Hematopoietic multipotent progenitor cell treated with erythropoietin and hydrocortisone succinate and interleukin-3 and kit ligand, for 17 days (in vitro differentiated cells): Measurements from ENCODE around the gene KHNYN.

Source experiments
- DNase-seq: peaks from one replicate; pipeline ENCODE4 v3.0.0-alpha.2; 2015; ENCODE audit warnings: low spot score

Gene KHNYN

DNA sequence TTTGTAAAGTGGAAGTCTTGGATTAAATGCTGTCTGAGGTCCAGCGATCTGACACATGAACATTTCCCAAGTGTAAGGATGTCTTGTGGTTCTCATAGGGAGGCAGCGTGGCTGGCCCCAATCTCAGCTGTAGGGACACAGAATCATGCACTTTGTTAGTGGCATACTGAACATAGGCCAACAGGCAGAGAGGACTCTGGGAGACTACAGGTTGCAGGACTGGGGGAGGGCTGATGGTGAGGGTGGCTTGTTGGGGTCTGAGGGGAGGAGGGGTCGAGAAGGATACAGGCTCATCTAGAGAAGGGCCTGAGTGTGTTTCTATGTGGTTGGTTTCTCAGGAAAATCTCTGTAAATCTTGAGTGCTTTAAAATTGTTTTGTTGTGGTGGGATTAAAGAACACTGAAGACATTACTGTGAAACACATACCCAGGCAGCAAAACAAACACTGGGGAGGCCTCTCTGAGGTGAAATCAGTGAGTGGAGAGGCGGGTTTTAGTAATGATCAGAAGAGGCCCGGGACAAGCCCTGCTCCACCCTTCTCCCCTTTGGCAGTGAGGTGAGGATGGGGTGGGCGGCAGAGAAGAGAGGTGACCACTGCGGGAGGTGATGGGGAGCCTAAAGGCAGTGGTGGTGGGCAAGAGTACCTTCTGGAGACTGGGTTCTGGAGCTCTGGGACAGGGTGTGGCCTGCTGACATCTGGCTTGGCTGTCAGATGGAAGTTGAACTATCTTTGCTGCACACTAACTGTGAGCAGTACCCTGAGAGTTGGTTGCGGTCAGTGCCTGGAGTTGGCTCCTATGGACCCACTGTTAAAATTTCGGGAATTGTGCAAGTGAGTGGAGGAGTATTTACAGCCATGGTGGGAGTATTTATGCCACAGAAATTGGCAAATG is 27.7 kb upstream of the KHNYN start:
- DNase-seq = no peak

GRCh38 chr14:24403294-24403998 is 26.3 kb upstream of the KHNYN start:
- DNase-seq = no peak

DNA sequence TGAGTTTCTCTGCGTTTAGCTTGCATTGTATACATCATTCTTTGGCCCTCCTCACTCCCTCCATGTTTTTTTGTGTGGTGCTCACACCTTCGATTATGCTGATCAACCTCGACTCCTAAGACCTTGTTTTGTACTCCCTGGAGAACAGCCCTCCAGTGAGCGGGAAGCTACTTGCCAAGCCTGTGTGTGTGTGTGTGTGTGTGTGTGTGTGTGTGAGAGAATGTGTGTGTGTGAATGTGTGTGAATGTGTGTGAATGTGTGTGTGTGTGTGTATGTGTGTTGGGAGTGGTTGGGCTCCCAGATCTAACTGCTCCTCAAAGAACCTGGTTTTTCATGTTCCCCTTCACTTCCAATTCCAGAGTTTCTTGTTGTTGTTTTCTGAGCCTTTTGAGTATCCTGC is 24.9 kb upstream of the KHNYN start:
- no peak for DNase-seq

GRCh38 chr14:24406416-24406815 is 23.3 kb upstream of the KHNYN start:
- DNase-seq = no peak

- no peak for DNase-seq
Measured at GRCh38 chr14:24407608-24408325, 22.0 kb upstream of the KHNYN start.

DNA sequence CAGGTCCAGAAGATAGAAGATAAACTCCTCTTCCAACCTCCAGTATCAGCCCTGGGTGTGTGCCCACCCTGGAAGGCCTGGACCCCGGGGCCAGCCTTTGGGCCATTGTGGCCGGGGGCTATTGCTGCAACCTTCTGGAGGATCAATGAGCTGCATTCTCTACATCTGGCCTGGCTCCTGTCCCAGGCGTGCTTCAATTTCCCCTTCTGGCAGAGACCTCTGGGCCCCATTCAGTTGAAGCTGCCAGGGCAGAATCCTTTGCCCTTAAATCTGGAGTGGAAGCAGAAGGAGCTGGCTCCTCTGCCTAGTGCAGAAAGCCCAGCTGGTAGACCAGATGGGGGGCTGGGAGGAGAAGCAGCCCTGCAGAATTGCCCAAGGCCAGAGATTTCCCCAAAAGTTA is 21.0 kb upstream of the KHNYN start:
- DNase-seq = no peak

- no peak for DNase-seq
Measured at GRCh38 chr14:24409192-24409591, 20.6 kb upstream of the KHNYN start.

DNA sequence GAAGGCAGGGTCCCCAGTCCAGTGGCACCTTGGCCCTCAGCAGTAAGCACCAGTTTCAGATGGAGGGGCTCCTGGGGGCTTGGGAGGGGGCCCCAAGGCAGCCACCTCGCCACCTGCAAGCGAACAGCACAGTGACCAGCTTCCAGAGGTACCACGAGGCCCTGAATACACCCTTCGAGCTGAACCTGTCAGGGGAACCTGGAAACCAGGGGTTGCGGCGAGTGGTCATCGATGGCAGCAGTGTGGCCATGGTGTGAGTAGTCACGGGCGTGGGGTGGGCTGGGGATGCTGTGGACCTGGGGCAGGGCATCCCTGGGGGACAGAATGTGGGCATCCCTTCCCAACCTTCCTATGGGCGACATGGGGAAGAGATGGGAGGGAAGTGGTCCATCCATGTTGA is 19.8 kb upstream of the KHNYN start:
- no peak for DNase-seq

DNA sequence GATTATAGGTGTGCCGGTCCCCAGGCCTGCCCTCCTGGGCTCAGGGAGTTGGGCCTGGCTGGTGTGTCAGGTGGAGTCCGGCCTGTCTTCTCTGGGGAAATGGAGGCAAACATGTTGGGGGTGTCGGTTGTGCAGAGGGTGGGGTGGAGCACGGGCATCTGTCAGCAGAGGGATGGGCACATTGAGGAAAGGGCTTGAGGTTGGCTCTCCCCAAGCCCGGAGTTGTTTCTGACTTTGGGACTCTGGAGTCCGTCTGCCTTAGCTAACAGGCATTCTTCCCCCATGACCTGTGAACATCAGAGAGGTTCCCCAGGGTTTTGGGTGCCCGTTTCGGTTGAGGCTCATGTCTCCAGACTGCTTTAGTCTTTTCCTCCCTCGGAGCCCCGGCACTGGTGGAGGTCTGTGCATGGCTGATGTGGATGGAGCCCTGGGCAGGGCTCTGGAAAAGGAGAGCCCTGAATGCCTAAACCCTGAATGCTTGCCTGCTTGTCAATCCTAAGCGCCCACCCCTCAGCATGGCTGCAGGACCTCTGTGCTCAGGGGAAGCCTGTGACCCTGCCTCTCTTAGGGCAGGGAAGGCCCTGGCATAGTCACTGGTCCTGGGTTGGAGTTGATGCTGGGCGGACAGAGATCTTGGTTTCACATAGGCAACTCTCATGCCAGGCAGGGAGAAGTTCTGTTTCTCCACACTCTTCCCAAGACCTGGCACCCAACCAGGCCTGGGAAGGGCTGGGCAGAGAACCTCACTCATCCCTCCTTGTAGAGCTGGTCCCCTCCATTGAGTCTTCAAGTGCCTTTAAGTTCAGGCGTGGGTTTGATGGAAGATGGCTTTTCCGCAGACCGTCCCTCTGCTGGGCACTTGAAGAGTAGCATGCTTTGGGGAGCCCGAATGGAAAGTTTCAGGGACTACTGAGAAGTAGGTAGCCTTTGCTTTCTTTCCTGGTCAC is 18.0 kb upstream of the KHNYN start:
- peak; percentile 52 for DNase-seq

- no peak for DNase-seq
Measured at GRCh38 chr14:24414077-24414476, 15.7 kb upstream of the KHNYN start.

- no peak for DNase-seq
Measured at GRCh38 chr14:24414732-24415420, 14.9 kb upstream of the KHNYN start.

- no peak for DNase-seq
Measured at GRCh38 chr14:24415421-24416253, 14.1 kb upstream of the KHNYN start.

GRCh38 chr14:24416254-24416931 is 13.4 kb upstream of the KHNYN start:
- DNase-seq = no peak

- DNase-seq = no peak
Measured at GRCh38 chr14:24416932-24417619, 12.7 kb upstream of the KHNYN start.

DNA sequence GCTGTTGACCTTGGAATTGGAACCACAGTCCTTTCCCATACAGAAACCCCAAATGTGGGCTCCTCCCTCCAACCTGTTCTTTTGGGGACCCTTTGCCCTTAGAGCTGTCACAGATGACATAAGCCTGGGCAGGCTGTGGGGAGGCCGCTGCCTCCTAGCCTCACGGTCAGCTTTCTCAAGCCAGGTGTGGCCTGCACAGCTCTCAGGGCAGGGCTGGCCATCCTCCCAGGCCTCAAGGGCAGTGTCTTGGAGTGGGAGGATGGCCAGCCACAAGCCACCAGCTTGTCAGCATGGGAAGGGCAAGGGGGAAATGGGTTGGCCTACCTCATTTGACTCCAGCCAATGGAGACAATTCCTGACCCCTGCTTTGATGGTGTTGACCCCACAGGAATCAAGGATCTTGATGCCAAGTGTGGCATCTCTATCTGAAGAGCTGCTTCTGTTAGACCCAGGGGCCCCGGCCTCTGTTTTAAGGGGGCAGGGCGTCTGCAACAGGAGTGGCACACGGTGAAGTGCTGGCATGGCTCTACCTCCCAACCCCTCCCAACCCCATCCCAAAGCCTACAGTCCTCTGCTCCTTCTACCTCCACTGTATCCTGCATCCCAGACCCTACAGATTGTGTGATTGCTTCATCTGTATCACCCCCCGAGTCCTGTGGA is 11.8 kb upstream of the KHNYN start:
- DNase-seq = no peak

- DNase-seq = no peak
Measured at GRCh38 chr14:24418492-24418873, 11.3 kb upstream of the KHNYN start.

- no peak for DNase-seq
Measured at GRCh38 chr14:24422261-24422660, 7.5 kb upstream of the KHNYN start.
